ENCODE results near the gene GLI3. TPM values are rescaled to one million over a fixed set of nuclear protein-coding genes. Genes with fewer than 3 reads are reported as not detected.

The GLI3 gene
- total and polyA plus RNA-seq, 4 experiments from 2014 or later: 0.06 to 0.13 TPM; not detected in 2

- H3K27ac ChIP-seq (ENCODE audit: low read depth, low read length): no peak overlapping the region
- Mint-ChIP-seq H3K36me3 (no peaks in the 10 kb centered on the region), H3K27me3 (peaks cover 0 to 2% of the 10 kb centered on the region in 2 donors), H3K9me3 (peaks cover 0 to 3% (median 0%) of the 10 kb centered on the region in 8 donors), H3K4me3 (no peak overlapping the region), H3K4me1 (no peaks in the 10 kb centered on the region), H3K27ac (no peak overlapping the region)
- DNase-seq: no peak
- ChIA-PET CTCF (ENCODE audit: partially characterized antibody) (no interaction called here), POLR2A (ENCODE audit: partially characterized antibody) (no interaction called here)
- H3K4me3 ChIP-seq (ENCODE audit: low read length in 2 of 2): no peak overlapping the region
- intact Hi-C loops (cut with micrococcal nuclease): no loop called here
- no peaks in the 10 kb centered on the region for H3K36me3 ChIP-seq (ENCODE audit: insufficient read depth, low read length)
- no peaks in the 10 kb centered on the region for H3K9me3 ChIP-seq (ENCODE audit: control insufficient read depth in 1 of 2, low read length in 2 of 2)
- no peaks in the 10 kb centered on the region for H3K27me3 ChIP-seq (ENCODE audit: insufficient read depth, low read length)
- no peaks in the 10 kb centered on the region for H3K4me1 ChIP-seq (ENCODE audit: insufficient read depth, low read length)
Measured at GRCh38 chr7:42046483-42046882, 190.5 kb downstream of the GLI3 start.

DNA sequence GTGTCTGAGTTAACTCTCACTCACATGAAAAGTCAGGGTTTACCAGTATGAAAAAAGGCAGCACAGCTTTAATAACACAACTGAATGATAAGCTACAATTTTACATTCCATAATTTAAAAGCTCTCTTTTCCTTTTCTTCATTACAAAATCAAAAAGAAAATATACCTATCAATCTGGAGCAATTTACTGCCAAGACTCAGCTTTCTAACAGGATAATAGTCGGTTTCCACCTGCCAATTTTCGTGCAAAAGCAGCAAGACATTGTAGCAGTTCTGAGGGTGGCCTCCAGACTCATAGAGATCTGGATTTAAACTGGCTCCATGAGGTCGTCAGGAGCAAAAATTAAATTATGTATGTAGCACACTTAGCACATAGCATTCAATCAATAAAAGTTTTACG lies 191.0 kb downstream of the GLI3 start:
- Mint-ChIP-seq H3K27me3 (peaks cover 0 to 2% of the 10 kb centered on the region in 2 donors), H3K36me3 (no peaks in the 10 kb centered on the region), H3K27ac (no peak overlapping the region), H3K4me3 (no peak overlapping the region), H3K4me1 (no peaks in the 10 kb centered on the region), H3K9me3 (peaks cover 0 to 3% (median 0%) of the 10 kb centered on the region in 8 donors)
- Histone ChIP-seq H3K4me1 (ENCODE audit: insufficient read depth, low read length) (no peaks in the 10 kb centered on the region), H3K4me3 (ENCODE audit: low read length in 2 of 2) (no peak overlapping the region), H3K27me3 (ENCODE audit: insufficient read depth, low read length) (no peaks in the 10 kb centered on the region), H3K27ac (ENCODE audit: low read depth, low read length) (no peak overlapping the region), H3K9me3 (ENCODE audit: control insufficient read depth in 1 of 2, low read length in 2 of 2) (no peaks in the 10 kb centered on the region), H3K36me3 (ENCODE audit: insufficient read depth, low read length) (no peaks in the 10 kb centered on the region)
- ChIA-PET CTCF (ENCODE audit: partially characterized antibody) (no interaction called here), POLR2A (ENCODE audit: partially characterized antibody) (no interaction called here)
- no peak for DNase-seq
- intact Hi-C loops (cut with micrococcal nuclease): no loop called here

GRCh38 chr7:42039921-42040320 lies 197.1 kb downstream of the GLI3 start:
- Mint-ChIP-seq H3K36me3 (no peaks in the 10 kb centered on the region), H3K27me3 (peaks cover 0 to 3% of the 10 kb centered on the region in 2 donors), H3K4me1 (no peaks in the 10 kb centered on the region), H3K27ac (no peak overlapping the region), H3K4me3 (no peak overlapping the region), H3K9me3 (no peaks in the 10 kb centered on the region)
- H3K27ac ChIP-seq (ENCODE audit: low read depth, low read length): no peak overlapping the region
- no peaks in the 10 kb centered on the region for H3K27me3 ChIP-seq (ENCODE audit: insufficient read depth, low read length)
- H3K36me3 ChIP-seq (ENCODE audit: insufficient read depth, low read length): no peaks in the 10 kb centered on the region
- H3K9me3 ChIP-seq (ENCODE audit: control insufficient read depth in 1 of 2, low read length in 2 of 2): no peaks in the 10 kb centered on the region
- no peak overlapping the region for H3K4me3 ChIP-seq (ENCODE audit: low read length in 2 of 2)
- H3K4me1 ChIP-seq (ENCODE audit: insufficient read depth, low read length): no peaks in the 10 kb centered on the region
- POLR2A ChIA-PET (ENCODE audit: partially characterized antibody): no interaction called here
- DNase-seq: no peak
- CTCF ChIA-PET (ENCODE audit: partially characterized antibody): no interaction called here
- intact Hi-C loops (cut with micrococcal nuclease): no loop called here

DNA sequence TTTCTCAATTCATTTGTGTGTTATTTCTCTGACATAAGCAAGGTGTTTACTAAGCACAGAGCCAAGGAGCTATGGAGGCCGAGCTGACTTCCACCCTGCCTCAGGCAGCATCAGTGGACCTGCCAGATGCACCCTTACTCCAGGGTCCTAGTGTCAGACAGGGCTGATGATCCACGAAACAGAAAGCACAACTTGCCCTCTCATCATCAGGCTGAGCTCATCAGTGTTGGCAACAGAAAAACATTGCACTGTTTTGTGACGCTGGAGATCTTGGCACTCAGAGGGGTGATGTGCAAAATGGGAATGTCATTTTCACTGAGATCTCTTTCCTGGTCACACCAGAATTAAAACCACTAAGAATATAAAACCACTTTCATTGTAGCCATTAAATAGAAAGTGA lies 201.8 kb downstream of the GLI3 start:
- no peak for DNase-seq
- no peaks in the 10 kb centered on the region for H3K4me1 Mint-ChIP-seq
- H3K4me3 Mint-ChIP-seq: no peak overlapping the region
- Histone ChIP-seq H3K27ac (ENCODE audit: low read depth, low read length) (no peak overlapping the region), H3K4me1 (ENCODE audit: insufficient read depth, low read length) (no peaks in the 10 kb centered on the region), H3K4me3 (ENCODE audit: low read length in 2 of 2) (no peak overlapping the region), H3K9me3 (ENCODE audit: control insufficient read depth in 1 of 2, low read length in 2 of 2) (no peaks in the 10 kb centered on the region), H3K36me3 (ENCODE audit: insufficient read depth, low read length) (no peaks in the 10 kb centered on the region), H3K27me3 (ENCODE audit: insufficient read depth, low read length) (no peaks in the 10 kb centered on the region)
- no peak overlapping the region for H3K27ac Mint-ChIP-seq
- peaks cover 0 to 2% of the 10 kb centered on the region in 2 donors for H3K27me3 Mint-ChIP-seq
- intact Hi-C loops (cut with micrococcal nuclease): no loop called here
- H3K9me3 Mint-ChIP-seq: peaks cover 0 to 2% (median 0%) of the 10 kb centered on the region in 8 donors
- ChIA-PET POLR2A (ENCODE audit: partially characterized antibody) (no interaction called here), CTCF (ENCODE audit: partially characterized antibody) (no interaction called here)
- H3K36me3 Mint-ChIP-seq: no peaks in the 10 kb centered on the region

DNA sequence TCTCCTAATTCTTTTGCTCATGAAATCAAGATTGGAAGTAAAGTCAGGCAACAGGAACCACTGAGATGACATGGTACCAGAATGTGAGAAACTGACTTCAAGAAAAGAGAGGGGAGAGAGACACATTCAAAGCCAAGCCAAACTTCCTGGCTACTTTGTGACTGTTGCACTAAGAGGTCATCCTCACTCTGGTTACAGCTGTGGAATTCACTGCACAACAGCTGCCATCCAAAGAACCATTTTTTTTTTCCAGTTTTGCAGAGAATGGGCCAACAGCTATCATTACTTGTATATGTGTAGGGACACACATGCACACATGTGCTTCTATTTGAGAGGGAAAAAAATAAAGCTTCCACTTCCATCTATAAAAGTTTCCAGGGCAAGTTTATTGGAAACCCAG lies 203.5 kb downstream of the GLI3 start:
- H3K4me1 Mint-ChIP-seq: no peaks in the 10 kb centered on the region
- Histone ChIP-seq H3K4me3 (ENCODE audit: low read length in 2 of 2) (no peak overlapping the region), H3K4me1 (ENCODE audit: insufficient read depth, low read length) (no peaks in the 10 kb centered on the region), H3K27me3 (ENCODE audit: insufficient read depth, low read length) (no peaks in the 10 kb centered on the region), H3K9me3 (ENCODE audit: control insufficient read depth in 1 of 2, low read length in 2 of 2) (no peaks in the 10 kb centered on the region), H3K27ac (ENCODE audit: low read depth, low read length) (no peak overlapping the region), H3K36me3 (ENCODE audit: insufficient read depth, low read length) (no peaks in the 10 kb centered on the region)
- ChIA-PET POLR2A (ENCODE audit: partially characterized antibody) (no interaction called here), CTCF (ENCODE audit: partially characterized antibody) (no interaction called here)
- no peak for DNase-seq
- no peaks in the 10 kb centered on the region for H3K27me3 Mint-ChIP-seq
- no peaks in the 10 kb centered on the region for H3K36me3 Mint-ChIP-seq
- intact Hi-C loops (cut with micrococcal nuclease): no loop called here
- H3K9me3 Mint-ChIP-seq: peaks cover 0 to 2% (median 0%) of the 10 kb centered on the region in 8 donors
- H3K27ac Mint-ChIP-seq: no peak overlapping the region
- no peak overlapping the region for H3K4me3 Mint-ChIP-seq

- Mint-ChIP-seq H3K4me1 (no peaks in the 10 kb centered on the region), H3K27ac (peak overlapping the region in 1 of 7 donors; percentile 63), H3K9me3 (peaks cover 0 to 2% (median 0%) of the 10 kb centered on the region in 8 donors), H3K36me3 (no peaks in the 10 kb centered on the region), H3K4me3 (no peak overlapping the region), H3K27me3 (no peaks in the 10 kb centered on the region)
- no peaks in the 10 kb centered on the region for H3K4me1 ChIP-seq (ENCODE audit: insufficient read depth, low read length)
- H3K4me3 ChIP-seq (ENCODE audit: low read length in 2 of 2): no peak overlapping the region
- no peaks in the 10 kb centered on the region for H3K9me3 ChIP-seq (ENCODE audit: control insufficient read depth in 1 of 2, low read length in 2 of 2)
- H3K27ac ChIP-seq (ENCODE audit: low read depth, low read length): no peak overlapping the region
- intact Hi-C loops (cut with micrococcal nuclease): no loop called here
- no peaks in the 10 kb centered on the region for H3K36me3 ChIP-seq (ENCODE audit: insufficient read depth, low read length)
- POLR2A ChIA-PET (ENCODE audit: partially characterized antibody): no interaction called here
- DNase-seq: no peak
- no peaks in the 10 kb centered on the region for H3K27me3 ChIP-seq (ENCODE audit: insufficient read depth, low read length)
- CTCF ChIA-PET (ENCODE audit: partially characterized antibody): interaction anchor here (0.9 kb wide), 1 partner anchor 16 kb away, joined by 3 read pairs; no protein-coding TSS in a partner anchor
Measured at GRCh38 chr7:42029405-42029804, 207.6 kb downstream of the GLI3 start.

DNA sequence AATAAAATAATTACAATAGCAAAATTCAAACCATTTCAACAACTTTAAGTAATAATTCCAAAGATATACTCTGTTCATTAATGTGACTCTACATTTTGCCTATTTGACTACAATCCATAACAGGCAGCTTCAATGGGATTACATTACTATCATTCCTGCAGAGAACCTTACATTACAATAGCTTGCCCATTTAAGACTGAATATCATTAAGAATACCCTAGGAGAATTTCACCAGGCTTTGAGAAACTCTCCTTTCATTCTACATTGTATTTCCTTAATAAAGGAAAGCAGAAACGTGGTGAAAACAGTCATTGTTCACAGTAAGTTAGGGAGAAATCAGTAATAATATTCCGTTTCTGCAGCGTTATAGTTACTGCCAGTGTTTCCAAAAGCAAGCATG lies 209.5 kb downstream of the GLI3 start:
- Histone ChIP-seq H3K27ac (ENCODE audit: low read depth, low read length) (no peak overlapping the region), H3K36me3 (ENCODE audit: insufficient read depth, low read length) (no peaks in the 10 kb centered on the region), H3K4me1 (ENCODE audit: insufficient read depth, low read length) (no peaks in the 10 kb centered on the region), H3K27me3 (ENCODE audit: insufficient read depth, low read length) (no peaks in the 10 kb centered on the region), H3K9me3 (ENCODE audit: control insufficient read depth in 1 of 2, low read length in 2 of 2) (no peaks in the 10 kb centered on the region), H3K4me3 (ENCODE audit: low read length in 2 of 2) (no peak overlapping the region)
- ChIA-PET CTCF (ENCODE audit: partially characterized antibody) (no interaction called here), POLR2A (ENCODE audit: partially characterized antibody) (no interaction called here)
- Mint-ChIP-seq H3K4me1 (no peaks in the 10 kb centered on the region), H3K36me3 (no peaks in the 10 kb centered on the region), H3K27me3 (no peaks in the 10 kb centered on the region), H3K4me3 (no peak overlapping the region), H3K27ac (no peak overlapping the region), H3K9me3 (no peaks in the 10 kb centered on the region)
- no peak for DNase-seq
- intact Hi-C loops (cut with micrococcal nuclease): no loop called here

DNA sequence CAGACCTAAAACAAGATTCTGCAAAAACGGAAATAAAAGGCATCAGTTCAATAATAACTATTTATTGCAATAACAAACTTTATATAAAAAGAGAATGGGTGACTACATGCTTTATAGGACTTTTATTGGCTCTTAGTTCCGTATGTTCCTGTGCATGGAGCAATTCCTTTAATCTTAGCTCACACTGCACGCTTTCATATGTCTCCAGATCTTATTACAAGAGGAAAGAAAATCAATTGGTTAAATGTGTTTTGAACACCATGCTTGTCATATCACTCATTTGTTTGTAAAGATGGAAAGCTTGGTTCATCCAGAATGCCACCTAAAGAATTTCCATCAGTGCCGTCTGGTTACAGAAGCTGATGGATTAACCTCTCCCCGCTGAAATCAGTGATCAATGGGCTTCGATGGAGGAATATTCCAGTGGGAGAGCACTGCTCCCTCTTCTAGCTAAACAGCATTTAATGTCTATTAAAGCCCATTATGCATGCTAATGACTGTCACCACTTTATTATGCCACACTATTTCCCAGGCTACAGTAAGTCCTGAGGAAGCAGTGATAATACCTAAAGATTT lies 210.3 kb downstream of the GLI3 start:
- H3K36me3 Mint-ChIP-seq: no peaks in the 10 kb centered on the region
- H3K27me3 Mint-ChIP-seq: peaks cover 0 to 2% of the 10 kb centered on the region in 2 donors
- H3K36me3 ChIP-seq (ENCODE audit: insufficient read depth, low read length): no peaks in the 10 kb centered on the region
- ChIA-PET POLR2A (ENCODE audit: partially characterized antibody) (no interaction called here), CTCF (ENCODE audit: partially characterized antibody) (no interaction called here)
- H3K4me1 ChIP-seq (ENCODE audit: insufficient read depth, low read length): no peaks in the 10 kb centered on the region
- no peak overlapping the region for H3K4me3 Mint-ChIP-seq
- intact Hi-C loops (cut with micrococcal nuclease): no loop called here
- H3K9me3 ChIP-seq (ENCODE audit: control insufficient read depth in 1 of 2, low read length in 2 of 2): no peaks in the 10 kb centered on the region
- no peaks in the 10 kb centered on the region for H3K9me3 Mint-ChIP-seq
- no peak overlapping the region for H3K27ac ChIP-seq (ENCODE audit: low read depth, low read length)
- no peak for DNase-seq
- H3K4me1 Mint-ChIP-seq: no peaks in the 10 kb centered on the region
- H3K27me3 ChIP-seq (ENCODE audit: insufficient read depth, low read length): no peaks in the 10 kb centered on the region
- no peak overlapping the region for H3K27ac Mint-ChIP-seq
- no peak overlapping the region for H3K4me3 ChIP-seq (ENCODE audit: low read length in 2 of 2)

Data from CD4-positive, alpha-beta memory T cell (primary cell).